ENCODE measurements around the gene MIA.

DNA sequence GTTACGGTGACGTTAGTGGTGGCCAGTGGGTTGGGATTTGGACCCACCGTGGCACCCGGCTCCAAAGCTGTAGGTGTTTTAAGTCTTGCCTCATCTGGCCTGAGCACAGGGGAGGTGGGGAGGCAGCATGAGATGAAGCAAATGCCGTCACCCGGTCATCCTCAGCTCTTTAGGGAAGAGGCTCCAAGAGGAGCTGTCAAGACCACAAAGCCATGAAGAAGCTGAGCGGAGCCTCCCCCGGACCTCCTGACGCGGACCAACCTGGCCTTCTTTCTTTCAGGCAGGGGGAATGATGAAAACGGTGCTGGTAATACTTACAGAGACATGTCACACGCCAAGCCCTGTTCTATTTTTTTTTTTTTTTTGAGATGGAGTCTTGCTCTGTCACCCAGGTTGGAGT lies 32.4 kb upstream of the MIA start:
- no peak for TF ChIP-seq DACH1 (IDR thresholded peaks at IDR 0.05; ENCODE audit: partially characterized antibody)
- TF ChIP-seq, protein P1, sequence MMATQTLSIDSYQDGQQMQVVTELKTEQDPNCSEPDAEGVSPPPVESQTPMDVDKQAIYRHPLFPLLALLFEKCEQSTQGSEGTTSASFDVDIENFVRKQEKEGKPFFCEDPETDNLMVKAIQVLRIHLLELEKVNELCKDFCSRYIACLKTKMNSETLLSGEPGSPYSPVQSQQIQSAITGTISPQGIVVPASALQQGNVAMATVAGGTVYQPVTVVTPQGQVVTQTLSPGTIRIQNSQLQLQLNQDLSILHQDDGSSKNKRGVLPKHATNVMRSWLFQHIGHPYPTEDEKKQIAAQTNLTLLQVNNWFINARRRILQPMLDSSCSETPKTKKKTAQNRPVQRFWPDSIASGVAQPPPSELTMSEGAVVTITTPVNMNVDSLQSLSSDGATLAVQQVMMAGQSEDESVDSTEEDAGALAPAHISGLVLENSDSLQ (IDR thresholded peaks at IDR 0.05), result no peak
- TF ChIP-seq ARID3A (IDR thresholded peaks at IDR 0.05; ENCODE audit: borderline replicate concordance, low read depth, low read length), result no peak
- no peak for TF ChIP-seq ZNF311 (CRISPR knock-in tag; IDR thresholded peaks at IDR 0.05)
- TF ChIP-seq E2F1 (CRISPR knock-in tag; IDR thresholded peaks at IDR 0.05), result no peak
- TF ChIP-seq NFYB (IDR thresholded peaks at IDR 0.05; ENCODE audit: extremely low read depth, insufficient read length), result no peak
- no peak for TF ChIP-seq ZNF224 (CRISPR knock-in tag; IDR thresholded peaks at IDR 0.05)
- TF ChIP-seq ZBTB8A (IDR thresholded peaks at IDR 0.05; ENCODE audit: partially characterized antibody), result no peak
- no peak for TF ChIP-seq PCBP1 (IDR thresholded peaks at IDR 0.05; ENCODE audit: low read depth, low read length, poor library complexity, severe bottlenecking)

Data from K562 (cell line).